Stimulated activated CD8-positive, alpha-beta memory T cell treated with anti-CD3 and anti-CD28 coated beads, Interleukin-7, amount 100 ng/mL, for 4 hours (primary cell): ENCODE measurements around the gene PER2.
A peak's percentile ranks its signal among the peaks of the same experiment; 100 is the strongest.
"Not testable (repeated sequence)": the region's sequence is repeated elsewhere in the genome, so short reads cannot be mapped to it uniquely, and the experiment has no call there.

Experiments
- DNase-seq, 2 donors: peaks; one replicate each; pipeline ENCODE4 v3.0.0-alpha.2; 2020; ENCODE audit warnings: low read depth in 2 of 2

PER2 gene

GRCh38 chr2:238287737-238288649 is at the start of gene PER2:
PER2 (minus strand) TSS chr2:238288610; CDS start chr2:238277936, 10,674 bp downstream.
- no peak for DNase-seq

GRCh38 chr2:238337846-238338245 is 49.4 kb upstream of the PER2 start:
- no peak for DNase-seq

- no peak for DNase-seq
These were observed 48.5 kb upstream of the PER2 start for GRCh38 chr2:238336793-238337444.

GRCh38 chr2:238336151-238336550 is 47.7 kb upstream of the PER2 start:
- no peak for DNase-seq

GRCh38 chr2:238335591-238335990 is 47.2 kb upstream of the PER2 start:
- not testable (repeated sequence) for DNase-seq

- DNase-seq: no peak
These were observed 46.5 kb upstream of the PER2 start for GRCh38 chr2:238334885-238335284.

GRCh38 chr2:238331916-238332315 is 43.5 kb upstream of the PER2 start:
- DNase-seq: no peak

GRCh38 chr2:238330391-238330790 is 42.0 kb upstream of the PER2 start:
- DNase-seq: no peak

- no peak for DNase-seq
These were observed 39.3 kb upstream of the PER2 start for GRCh38 chr2:238327751-238328150.

- no peak for DNase-seq
These were observed 38.5 kb upstream of the PER2 start for GRCh38 chr2:238326801-238327365.

GRCh38 chr2:238325694-238326093 is 37.3 kb upstream of the PER2 start:
- DNase-seq: no peak

GRCh38 chr2:238324248-238324647 is 35.8 kb upstream of the PER2 start:
- DNase-seq: not testable (repeated sequence)

- no peak for DNase-seq
These were observed 33.6 kb upstream of the PER2 start for GRCh38 chr2:238322001-238322411.

GRCh38 chr2:238321467-238321866 is 33.1 kb upstream of the PER2 start:
- no peak for DNase-seq

GRCh38 chr2:238320648-238321281 is 32.4 kb upstream of the PER2 start:
- DNase-seq: no peak

GRCh38 chr2:238320246-238320647 is 31.8 kb upstream of the PER2 start, which contains the start of gene TRAF3IP1:
TRAF3IP1 (plus strand) TSS chr2:238320518; CDS start chr2:238320663, 145 bp downstream.
- DNase-seq: peak; percentile 60 to 84

- DNase-seq: no peak
These were observed 26.7 kb upstream of the PER2 start for GRCh38 chr2:238315031-238315595.

GRCh38 chr2:238314576-238314975 is 26.2 kb upstream of the PER2 start:
- DNase-seq: no peak

- no peak for DNase-seq
These were observed 25.6 kb upstream of the PER2 start for GRCh38 chr2:238313991-238314350.

- DNase-seq: no peak
These were observed 25.0 kb upstream of the PER2 start for GRCh38 chr2:238313289-238313990.

GRCh38 chr2:238310721-238311120 is 22.3 kb upstream of the PER2 start:
- DNase-seq: not testable (repeated sequence)
